ENCODE measurements around the gene APBA2.

The APBA2 gene

GRCh38 chr15:28935316-28935715 lies 49.5 kb downstream of the APBA2 start:
- Histone ChIP-seq H3K9me3 (no peaks in the 10 kb centered on the region), H3K4me3 (ENCODE audit: low read depth, low read length) (no peak overlapping the region), H3K27me3 (no peaks in the 10 kb centered on the region), H3K36me3 (no peaks in the 10 kb centered on the region), H3K4me1 (0 out of 2 replicates have a peak, but pooled peaks cover 6% of the 10 kb centered on the region)
- peak; percentile 69 for TF ChIP-seq CTCF (IDR thresholded peaks at IDR 0.05; ENCODE audit: low read depth, low read length)
- DNase-seq: peak; percentile 59

- Histone ChIP-seq H3K36me3 (no peaks in the 10 kb centered on the region), H3K4me1 (0 out of 2 replicates have a peak, but pooled peaks cover 6% of the 10 kb centered on the region), H3K4me3 (ENCODE audit: low read depth, low read length) (no peak overlapping the region), H3K9me3 (no peaks in the 10 kb centered on the region), H3K27me3 (no peaks in the 10 kb centered on the region)
- no peak for TF ChIP-seq CTCF (IDR thresholded peaks at IDR 0.05; ENCODE audit: low read depth, low read length)
- no peak for DNase-seq
Measured at GRCh38 chr15:28936081-28936480, 50.3 kb downstream of the APBA2 start.

- no peak for DNase-seq
- no peak for TF ChIP-seq CTCF (IDR thresholded peaks at IDR 0.05; ENCODE audit: low read depth, low read length)
- H3K4me1 ChIP-seq: 0 out of 2 replicates have a peak, but pooled peaks cover 6% of the 10 kb centered on the region
- H3K36me3 ChIP-seq: no peaks in the 10 kb centered on the region
- no peaks in the 10 kb centered on the region for H3K9me3 ChIP-seq
- no peak overlapping the region for H3K4me3 ChIP-seq (ENCODE audit: low read depth, low read length)
- H3K27me3 ChIP-seq: no peaks in the 10 kb centered on the region
Measured at GRCh38 chr15:28936481-28936881, 50.7 kb downstream of the APBA2 start.

GRCh38 chr15:28937271-28937670 lies 51.5 kb downstream of the APBA2 start:
- Histone ChIP-seq H3K9me3 (no peaks in the 10 kb centered on the region), H3K36me3 (no peaks in the 10 kb centered on the region), H3K4me3 (ENCODE audit: low read depth, low read length) (no peak overlapping the region), H3K27me3 (no peaks in the 10 kb centered on the region), H3K4me1 (0 out of 2 replicates have a peak, but pooled peaks cover 6% of the 10 kb centered on the region)
- no peak for DNase-seq
- no peak for TF ChIP-seq CTCF (IDR thresholded peaks at IDR 0.05; ENCODE audit: low read depth, low read length)

- Histone ChIP-seq H3K36me3 (0 out of 2 replicates have a peak, but pooled peaks cover 2% of the 10 kb centered on the region), H3K4me1 (no peaks in the 10 kb centered on the region), H3K9me3 (no peaks in the 10 kb centered on the region), H3K27me3 (no peaks in the 10 kb centered on the region), H3K4me3 (ENCODE audit: low read depth, low read length) (no peak overlapping the region)
- no peak for DNase-seq
- TF ChIP-seq CTCF (IDR thresholded peaks at IDR 0.05; ENCODE audit: low read depth, low read length): no peak
Measured at GRCh38 chr15:28942046-28942445, 56.3 kb downstream of the APBA2 start.

GRCh38 chr15:28942571-28942970 lies 56.8 kb downstream of the APBA2 start:
- H3K4me1 ChIP-seq: no peaks in the 10 kb centered on the region
- no peaks in the 10 kb centered on the region for H3K9me3 ChIP-seq
- DNase-seq: no peak
- H3K4me3 ChIP-seq (ENCODE audit: low read depth, low read length): no peak overlapping the region
- 0 out of 2 replicates have a peak, but pooled peaks cover 2% of the 10 kb centered on the region for H3K36me3 ChIP-seq
- no peaks in the 10 kb centered on the region for H3K27me3 ChIP-seq
- no peak for TF ChIP-seq CTCF (IDR thresholded peaks at IDR 0.05; ENCODE audit: low read depth, low read length)

All from BE2C (cell line).